Activated CD8-positive, alpha-beta memory T cell treated with anti-CD3 and anti-CD28 coated beads, Interleukin-2, amount 50 U/mL, for 4 hours (primary cell): Measurements from ENCODE around the gene CNTNAP2.

ENCODE experiments used
- DNase-seq: peaks from one replicate; pipeline ENCODE4 v3.0.0-alpha.2; 2020

The CNTNAP2 gene

GRCh38 chr7:147605323-147605722 lies 1488.7 kb downstream of the CNTNAP2 start:
- DNase-seq = no peak

GRCh38 chr7:147607157-147607800 lies 1490.7 kb downstream of the CNTNAP2 start:
- DNase-seq = no peak

GRCh38 chr7:147611431-147611830 lies 1494.8 kb downstream of the CNTNAP2 start:
- no peak for DNase-seq

GRCh38 chr7:147635288-147635687 lies 1518.7 kb downstream of the CNTNAP2 start:
- DNase-seq = no peak

GRCh38 chr7:147636553-147636952 lies 1520.0 kb downstream of the CNTNAP2 start:
- DNase-seq = no peak

GRCh38 chr7:147638566-147638965 lies 1522.0 kb downstream of the CNTNAP2 start:
- no peak for DNase-seq

- DNase-seq = no peak
Observed at GRCh38 chr7:147639037-147639436, 1522.4 kb downstream of the CNTNAP2 start.

- no peak for DNase-seq
Observed at GRCh38 chr7:147639751-147640150, 1523.2 kb downstream of the CNTNAP2 start.

- DNase-seq = no peak
Observed at GRCh38 chr7:147640821-147641220, 1524.2 kb downstream of the CNTNAP2 start.

- DNase-seq = no peak
Observed at GRCh38 chr7:147646568-147646967, 1530.0 kb downstream of the CNTNAP2 start.

- no peak for DNase-seq
Observed at GRCh38 chr7:147650991-147651390, 1534.4 kb downstream of the CNTNAP2 start.

- DNase-seq = no peak
Observed at GRCh38 chr7:147651601-147652000, 1535.0 kb downstream of the CNTNAP2 start.

GRCh38 chr7:147653456-147653855 lies 1536.9 kb downstream of the CNTNAP2 start:
- DNase-seq = no peak

- no peak for DNase-seq
Observed at GRCh38 chr7:147658392-147658967, 1541.9 kb downstream of the CNTNAP2 start.

GRCh38 chr7:147659036-147659995 lies 1542.7 kb downstream of the CNTNAP2 start:
- no peak for DNase-seq

GRCh38 chr7:147664541-147664940 lies 1547.9 kb downstream of the CNTNAP2 start:
- DNase-seq = no peak

GRCh38 chr7:147670759-147671158 lies 1554.2 kb downstream of the CNTNAP2 start:
- DNase-seq = no peak

GRCh38 chr7:147674705-147675104 lies 1558.1 kb downstream of the CNTNAP2 start:
- no peak for DNase-seq

GRCh38 chr7:147678943-147679342 lies 1562.3 kb downstream of the CNTNAP2 start:
- DNase-seq = no peak

- DNase-seq = no peak
Observed at GRCh38 chr7:147681530-147681929, 1564.9 kb downstream of the CNTNAP2 start.

- DNase-seq = no peak
Observed at GRCh38 chr7:147700702-147701101, 1584.1 kb downstream of the CNTNAP2 start.

GRCh38 chr7:147707926-147708325 lies 1591.3 kb downstream of the CNTNAP2 start:
- no peak for DNase-seq

GRCh38 chr7:147708871-147709270 lies 1592.3 kb downstream of the CNTNAP2 start:
- no peak for DNase-seq

- no peak for DNase-seq
Observed at GRCh38 chr7:147711447-147711846, 1594.8 kb downstream of the CNTNAP2 start.
